ENCODE measurements around the gene B3GNT4.
"Not testable (repeated sequence)": the region's sequence is repeated elsewhere in the genome, so short reads cannot be mapped to it uniquely, and the experiment has no call there.

The B3GNT4 gene

DNA sequence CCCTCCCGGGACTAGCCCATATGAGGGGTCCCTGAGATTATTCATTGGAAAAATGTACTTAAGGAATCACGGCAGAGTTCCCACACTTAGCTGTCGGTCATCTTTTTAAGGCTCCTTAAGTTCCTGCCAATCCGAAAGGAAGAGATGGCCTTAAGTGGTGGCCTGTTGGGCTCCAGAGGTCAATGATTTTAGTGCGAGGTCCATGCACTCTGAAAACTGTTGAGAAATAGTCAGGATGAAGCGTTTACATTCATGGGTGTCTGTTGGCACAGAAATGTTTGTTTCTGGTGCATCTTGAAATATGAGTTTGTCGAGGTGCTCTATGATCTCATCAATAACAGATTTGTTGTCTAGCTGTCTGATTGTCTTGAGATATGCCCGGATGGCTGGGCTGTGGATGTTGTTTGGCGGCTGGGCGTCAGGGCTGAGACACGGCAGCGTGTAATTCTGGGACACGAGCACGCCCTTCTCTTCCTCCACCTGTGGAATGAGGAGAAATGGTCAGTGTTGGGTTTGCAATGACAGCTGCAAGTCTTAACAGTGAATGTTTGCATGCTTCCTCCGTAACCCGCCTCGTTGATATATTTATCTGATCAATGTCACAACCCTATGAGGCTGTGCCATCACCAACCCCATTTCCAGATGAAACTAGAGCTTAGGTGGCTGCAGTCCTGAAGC, 31.1 kb upstream of the B3GNT4 start:
- H3K4me1 ChIP-seq (ENCODE audit: control insufficient read depth, insufficient read depth, low read length) = no peaks in the 10 kb centered on the region
- H3K4me3 ChIP-seq (ENCODE audit: low read length) = no peak overlapping the region
- no peaks in the 10 kb centered on the region for H3K9me3 ChIP-seq (replicated peaks; ENCODE audit: low read length)
- H3K27me3 ChIP-seq (ENCODE audit: control insufficient read depth, insufficient read depth, low read length) = peaks cover 10% of the 10 kb centered on the region
- H3K4me2 ChIP-seq (ENCODE audit: low read length) = no peak overlapping the region
- H3K9ac ChIP-seq (ENCODE audit: low read depth, low read length) = no peak overlapping the region
- H3K36me3 ChIP-seq (ENCODE audit: insufficient read depth, low read length) = no peaks in the 10 kb centered on the region

DNA sequence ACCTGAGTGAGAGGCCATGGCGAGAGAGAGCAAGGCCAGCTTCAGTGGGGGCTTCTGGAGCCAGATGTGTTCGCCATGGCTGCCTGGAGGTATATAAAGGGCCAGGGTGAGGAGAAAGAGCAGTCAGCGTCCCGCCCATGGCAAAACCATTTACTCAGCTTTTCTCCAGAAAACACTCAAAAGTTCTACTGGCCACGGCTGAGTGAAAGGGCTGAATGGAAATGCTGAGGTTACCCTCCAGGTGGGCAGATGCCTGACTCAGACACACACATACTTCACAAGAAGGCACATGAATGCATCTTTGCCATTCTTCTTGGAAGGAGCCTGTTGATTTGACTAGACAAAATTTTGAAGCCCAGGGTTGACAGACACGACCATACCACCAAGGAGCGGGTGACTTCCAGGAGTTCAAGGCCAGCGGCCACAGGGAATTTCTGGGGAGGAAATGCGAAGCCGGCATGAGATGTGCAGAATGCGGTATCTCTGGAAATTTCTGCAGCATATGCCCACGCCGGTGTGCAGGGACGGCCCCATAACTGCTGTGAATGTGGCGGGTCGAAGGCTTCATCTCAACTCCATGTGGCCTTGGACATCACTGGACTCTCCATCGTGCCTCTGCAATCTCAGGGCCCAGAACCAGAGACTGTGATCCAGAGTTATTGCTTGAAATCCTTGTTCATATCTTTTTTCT, 29.2 kb upstream of the B3GNT4 start, which contains the start of gene IL31:
Gene IL31, minus strand, starts transcription at position 67 of the 691 bp plus-strand sequence. Its CDS starts 49 bp downstream, at position 18.
- no peak within 1 kb of the TSS for H3K9ac ChIP-seq (ENCODE audit: low read depth, low read length)
- peaks cover 6% of the 10 kb centered on the region for H3K27me3 ChIP-seq (ENCODE audit: control insufficient read depth, insufficient read depth, low read length)
- no peaks in the 10 kb centered on the region for H3K9me3 ChIP-seq (replicated peaks; ENCODE audit: low read length)
- no peak within 1 kb of the TSS for H3K4me2 ChIP-seq (ENCODE audit: low read length)
- no peak within 1 kb of the TSS for H3K4me3 ChIP-seq (ENCODE audit: low read length)
- no peaks in the 10 kb centered on the region for H3K36me3 ChIP-seq (ENCODE audit: insufficient read depth, low read length)
- no peaks in the 10 kb centered on the region for H3K4me1 ChIP-seq (ENCODE audit: control insufficient read depth, insufficient read depth, low read length)

DNA sequence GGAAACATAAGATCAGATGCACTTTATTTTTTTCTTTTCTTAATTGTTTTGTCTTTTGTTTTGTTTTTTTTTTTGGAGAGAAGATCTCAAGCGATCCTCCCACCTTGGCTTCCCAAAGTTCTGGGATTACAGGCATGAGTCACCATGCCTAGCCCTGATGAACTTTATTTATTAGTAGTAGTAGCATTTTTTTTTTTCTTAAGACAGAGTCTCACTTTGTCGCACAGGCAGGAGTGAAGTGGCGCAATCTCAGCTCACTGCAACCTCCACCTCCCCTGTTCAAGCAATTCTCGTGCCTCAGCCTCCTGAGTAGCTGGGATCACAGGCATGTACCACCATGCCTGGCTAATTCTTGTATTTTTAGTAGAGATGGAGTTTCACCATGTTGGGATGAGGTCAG, 27.0 kb upstream of the B3GNT4 start:
- not testable (repeated sequence) for H3K4me1 ChIP-seq (ENCODE audit: control insufficient read depth, insufficient read depth, low read length); H3K27me3 ChIP-seq (ENCODE audit: control insufficient read depth, insufficient read depth, low read length); H3K4me3 ChIP-seq (ENCODE audit: low read length); H3K36me3 ChIP-seq (ENCODE audit: insufficient read depth, low read length); H3K9ac ChIP-seq (ENCODE audit: low read depth, low read length); H3K4me2 ChIP-seq (ENCODE audit: low read length); H3K9me3 ChIP-seq (replicated peaks; ENCODE audit: low read length)

DNA sequence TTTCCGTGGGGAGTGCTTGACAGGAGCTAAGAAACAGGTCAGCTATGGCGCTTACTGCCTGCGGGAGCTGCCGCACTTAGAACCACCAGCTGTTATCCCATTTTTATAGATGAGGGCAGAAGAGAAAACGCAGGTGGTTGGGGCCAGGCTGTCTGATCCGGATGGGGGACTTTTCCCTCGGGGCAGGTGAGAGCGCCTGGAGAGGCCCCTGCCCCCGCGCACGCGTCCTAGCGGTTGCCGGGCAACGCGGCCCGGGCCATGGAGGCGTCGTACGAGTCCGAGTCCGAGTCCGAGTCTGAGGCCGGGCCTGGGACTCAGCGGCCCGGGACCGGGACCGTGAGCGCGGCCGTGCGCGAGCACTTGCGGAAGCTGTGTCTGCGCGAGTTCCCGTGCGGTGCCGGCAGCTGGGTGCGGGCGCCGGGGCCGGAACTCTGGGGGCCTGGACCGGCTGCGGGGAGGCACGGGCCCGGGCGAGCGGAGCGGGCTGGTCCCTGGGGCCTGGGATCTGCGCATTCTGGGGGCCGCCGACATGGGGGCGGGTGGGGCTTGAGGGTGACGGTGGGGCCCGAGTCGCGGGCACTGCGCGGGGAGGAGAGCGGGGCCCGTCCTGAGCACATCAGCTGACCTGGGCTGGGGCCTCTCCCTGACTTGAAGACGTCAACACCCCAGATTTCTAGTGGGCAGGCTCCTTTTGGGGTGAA, 20.5 kb upstream of the B3GNT4 start, which contains the start of gene LRRC43:
Gene LRRC43, plus strand, starts transcription at position 237 of the 701 bp plus-strand sequence. Its CDS starts 22 bp downstream, at position 259.
- H3K9ac ChIP-seq (ENCODE audit: low read depth, low read length) = peak within 1 kb of the TSS; percentile 67
- peak within 1 kb of the TSS; percentile 95 for H3K4me2 ChIP-seq (ENCODE audit: low read length)
- peaks cover 5% of the 10 kb centered on the region for H3K4me1 ChIP-seq (ENCODE audit: control insufficient read depth, insufficient read depth, low read length)
- H3K4me3 ChIP-seq (ENCODE audit: low read length) = peak within 1 kb of the TSS; percentile 72
- no peaks in the 10 kb centered on the region for H3K9me3 ChIP-seq (replicated peaks; ENCODE audit: low read length)
- H3K27me3 ChIP-seq (ENCODE audit: control insufficient read depth, insufficient read depth, low read length) = no peaks in the 10 kb centered on the region
- no peaks in the 10 kb centered on the region for H3K36me3 ChIP-seq (ENCODE audit: insufficient read depth, low read length)

DNA sequence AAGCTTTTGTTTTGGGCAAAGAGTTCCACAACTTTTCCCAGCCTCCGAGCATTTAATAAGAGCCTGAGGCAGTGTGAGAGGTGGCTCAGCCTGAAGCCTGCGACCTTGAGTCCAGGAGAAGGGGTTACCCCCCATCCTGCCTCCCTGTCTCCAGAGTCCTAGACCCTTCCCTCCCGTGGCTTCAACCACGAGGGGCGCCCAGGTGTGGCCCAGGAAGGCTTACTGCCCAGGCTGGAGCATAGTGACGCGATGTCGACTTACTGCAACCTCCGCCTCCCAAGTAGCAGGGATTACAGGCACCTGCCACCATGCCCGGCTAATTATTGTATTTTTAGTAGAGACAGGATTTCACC, 19.9 kb upstream of the B3GNT4 start:
- H3K27me3 ChIP-seq (ENCODE audit: control insufficient read depth, insufficient read depth, low read length) = no peaks in the 10 kb centered on the region
- H3K36me3 ChIP-seq (ENCODE audit: insufficient read depth, low read length) = no peaks in the 10 kb centered on the region
- peaks cover 5% of the 10 kb centered on the region for H3K4me1 ChIP-seq (ENCODE audit: control insufficient read depth, insufficient read depth, low read length)
- peak overlapping the region; percentile 95 for H3K4me2 ChIP-seq (ENCODE audit: low read length)
- H3K9me3 ChIP-seq (replicated peaks; ENCODE audit: low read length) = no peaks in the 10 kb centered on the region
- peak overlapping the region; percentile 72 for H3K4me3 ChIP-seq (ENCODE audit: low read length)
- H3K9ac ChIP-seq (ENCODE audit: low read depth, low read length) = peak overlapping the region; percentile 67

DNA sequence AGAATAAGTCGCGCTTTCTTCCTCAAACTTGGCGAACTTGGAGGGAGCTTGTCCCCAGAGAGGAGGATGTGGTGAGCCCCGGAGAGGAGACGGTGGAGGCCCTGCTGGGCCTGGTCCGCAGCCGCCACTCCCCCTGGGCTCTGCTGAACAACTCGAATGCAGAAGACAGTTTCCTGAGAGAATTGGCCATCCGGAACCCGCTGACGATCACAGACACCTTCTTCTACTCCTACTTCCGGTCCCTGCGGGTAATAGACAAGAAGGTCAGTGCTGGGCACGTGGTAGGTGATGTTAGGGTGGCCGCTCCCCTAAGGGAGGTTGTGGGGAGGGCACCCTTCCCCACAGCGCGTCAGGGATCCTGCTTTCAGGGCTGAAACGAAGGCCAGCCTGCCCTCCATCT, 19.0 kb upstream of the B3GNT4 start:
- H3K9ac ChIP-seq (ENCODE audit: low read depth, low read length) = no peak overlapping the region
- no peak overlapping the region for H3K4me2 ChIP-seq (ENCODE audit: low read length)
- no peaks in the 10 kb centered on the region for H3K9me3 ChIP-seq (replicated peaks; ENCODE audit: low read length)
- H3K27me3 ChIP-seq (ENCODE audit: control insufficient read depth, insufficient read depth, low read length) = no peaks in the 10 kb centered on the region
- H3K4me3 ChIP-seq (ENCODE audit: low read length) = no peak overlapping the region
- H3K36me3 ChIP-seq (ENCODE audit: insufficient read depth, low read length) = no peaks in the 10 kb centered on the region
- H3K4me1 ChIP-seq (ENCODE audit: control insufficient read depth, insufficient read depth, low read length) = peaks cover 5% of the 10 kb centered on the region

DNA sequence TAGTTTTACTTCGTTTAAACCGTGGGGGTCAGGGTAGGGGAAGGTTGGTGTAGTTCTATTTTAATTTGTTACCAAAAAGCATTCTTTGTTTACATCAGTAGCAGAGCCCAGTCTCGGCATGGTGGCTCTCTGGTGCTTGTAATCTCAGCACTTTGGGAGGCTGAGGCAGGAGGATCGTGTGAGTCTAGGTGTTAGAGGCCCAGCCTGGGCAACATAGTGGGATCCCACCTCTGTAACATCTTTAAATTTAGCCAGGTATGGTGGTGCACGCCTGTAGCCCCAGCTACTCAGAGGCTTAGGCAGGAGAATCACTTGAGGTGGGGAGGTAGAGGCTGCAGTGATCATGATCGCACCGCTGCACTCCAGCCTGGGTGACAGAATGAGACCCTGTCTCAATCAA, 18.4 kb upstream of the B3GNT4 start:
- no peaks in the 10 kb centered on the region for H3K9me3 ChIP-seq (replicated peaks; ENCODE audit: low read length)
- no peak overlapping the region for H3K4me3 ChIP-seq (ENCODE audit: low read length)
- no peak overlapping the region for H3K9ac ChIP-seq (ENCODE audit: low read depth, low read length)
- peaks cover 5% of the 10 kb centered on the region for H3K4me1 ChIP-seq (ENCODE audit: control insufficient read depth, insufficient read depth, low read length)
- H3K36me3 ChIP-seq (ENCODE audit: insufficient read depth, low read length) = no peaks in the 10 kb centered on the region
- H3K27me3 ChIP-seq (ENCODE audit: control insufficient read depth, insufficient read depth, low read length) = no peaks in the 10 kb centered on the region
- no peak overlapping the region for H3K4me2 ChIP-seq (ENCODE audit: low read length)

DNA sequence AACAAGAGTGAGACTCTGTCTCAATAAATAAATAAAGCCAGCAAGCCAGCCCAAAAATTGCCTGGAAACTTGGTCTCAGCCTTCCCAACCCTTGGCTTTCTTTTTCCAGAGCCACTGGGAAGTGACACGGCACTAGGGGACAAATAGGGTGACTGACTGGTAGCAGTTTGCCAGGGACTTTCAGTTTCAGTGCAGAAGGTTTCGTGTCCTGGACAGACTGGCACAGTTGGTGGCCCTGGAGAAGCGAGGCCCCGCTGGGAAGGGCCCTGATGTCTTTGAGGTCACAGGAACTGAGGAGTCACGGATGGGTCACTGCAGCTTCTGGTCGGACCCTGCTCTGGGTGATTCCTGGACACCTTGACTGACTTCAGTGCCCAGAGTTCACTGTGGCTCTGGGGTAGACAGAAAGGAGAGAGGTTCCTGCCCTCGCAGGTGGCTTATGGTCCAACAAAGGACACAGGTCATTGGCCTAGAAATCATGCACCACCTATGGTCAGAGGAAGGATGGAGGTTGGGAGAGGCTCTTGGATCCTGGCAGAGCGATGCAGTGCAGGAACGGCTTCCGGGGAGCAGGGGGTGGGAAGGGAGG, 17.9 kb upstream of the B3GNT4 start:
- H3K9me3 ChIP-seq (replicated peaks; ENCODE audit: low read length) = no peaks in the 10 kb centered on the region
- no peaks in the 10 kb centered on the region for H3K36me3 ChIP-seq (ENCODE audit: insufficient read depth, low read length)
- no peak overlapping the region for H3K9ac ChIP-seq (ENCODE audit: low read depth, low read length)
- H3K27me3 ChIP-seq (ENCODE audit: control insufficient read depth, insufficient read depth, low read length) = no peaks in the 10 kb centered on the region
- H3K4me3 ChIP-seq (ENCODE audit: low read length) = no peak overlapping the region
- no peak overlapping the region for H3K4me2 ChIP-seq (ENCODE audit: low read length)
- H3K4me1 ChIP-seq (ENCODE audit: control insufficient read depth, insufficient read depth, low read length) = peaks cover under 1% of the 10 kb centered on the region

DNA sequence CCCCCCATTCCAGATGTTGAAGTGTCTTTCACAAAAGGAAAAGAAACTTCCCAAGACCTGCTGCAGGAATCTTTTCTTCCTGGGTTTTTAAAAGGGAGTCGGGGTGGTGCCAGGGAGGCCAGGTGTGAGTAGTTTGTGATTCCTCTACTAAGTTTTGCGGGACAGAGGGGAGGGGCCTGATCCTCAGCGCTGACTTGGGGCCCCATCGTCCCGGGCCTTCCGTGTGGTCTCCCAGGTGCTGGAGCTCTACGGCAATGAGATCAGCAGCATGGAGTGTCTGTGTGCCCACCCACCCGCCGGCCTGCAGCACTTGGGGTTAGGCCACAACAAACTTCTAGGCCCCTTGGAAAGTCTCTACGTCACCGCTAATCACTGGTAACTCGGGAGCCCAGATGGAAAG, 16.0 kb upstream of the B3GNT4 start:
- Histone ChIP-seq H3K4me1 (ENCODE audit: control insufficient read depth, insufficient read depth, low read length) (no peaks in the 10 kb centered on the region), H3K27me3 (ENCODE audit: control insufficient read depth, insufficient read depth, low read length) (no peaks in the 10 kb centered on the region), H3K36me3 (ENCODE audit: insufficient read depth, low read length) (no peaks in the 10 kb centered on the region), H3K4me2 (ENCODE audit: low read length) (no peak overlapping the region), H3K9ac (ENCODE audit: low read depth, low read length) (no peak overlapping the region), H3K4me3 (ENCODE audit: low read length) (no peak overlapping the region), H3K9me3 (replicated peaks; ENCODE audit: low read length) (no peaks in the 10 kb centered on the region)

DNA sequence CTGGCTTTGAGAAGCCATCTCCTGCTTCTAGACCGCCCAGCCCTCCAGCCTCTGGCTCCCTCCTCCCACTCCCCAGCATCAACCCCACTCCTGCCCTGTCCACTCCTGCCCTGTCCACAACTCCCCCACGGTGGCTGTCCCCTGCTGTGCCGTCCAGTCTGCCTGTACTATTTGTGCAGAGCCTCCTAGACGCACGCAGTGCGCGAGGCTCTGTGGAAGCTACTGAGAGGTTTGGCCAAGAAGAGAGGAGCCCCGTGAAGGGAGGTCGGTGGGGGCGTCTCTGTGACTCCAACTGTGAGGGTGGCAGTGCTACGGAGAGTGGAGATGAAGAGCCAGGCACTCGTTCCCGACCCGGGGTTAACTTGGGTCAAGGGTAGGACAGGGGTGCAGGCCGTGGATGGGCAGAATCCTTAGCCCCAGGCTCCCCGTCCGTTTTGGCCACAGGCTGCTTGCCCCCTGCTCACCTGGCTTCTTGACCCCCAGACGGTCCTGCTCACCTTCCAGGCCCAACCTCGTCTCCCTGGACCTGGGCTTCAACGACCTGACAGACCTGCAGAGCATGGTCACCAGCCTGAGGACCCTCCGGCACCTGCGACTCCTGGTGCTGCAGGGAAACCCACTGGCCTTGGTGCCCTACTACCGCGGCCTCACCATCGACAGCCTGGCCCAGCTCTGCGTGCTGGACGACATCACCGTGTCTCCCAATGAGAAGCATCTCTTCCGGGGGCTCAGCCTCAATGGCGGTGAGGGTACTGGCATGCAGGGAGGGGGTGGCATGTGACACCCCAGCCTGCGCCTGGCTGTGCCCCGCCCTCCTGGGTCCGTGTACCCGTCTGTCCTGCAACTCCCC, 13.7 kb upstream of the B3GNT4 start:
- Histone ChIP-seq H3K4me2 (ENCODE audit: low read length) (no peak overlapping the region), H3K27me3 (ENCODE audit: control insufficient read depth, insufficient read depth, low read length) (no peaks in the 10 kb centered on the region), H3K9ac (ENCODE audit: low read depth, low read length) (no peak overlapping the region), H3K4me3 (ENCODE audit: low read length) (no peak overlapping the region), H3K36me3 (ENCODE audit: insufficient read depth, low read length) (no peaks in the 10 kb centered on the region), H3K4me1 (ENCODE audit: control insufficient read depth, insufficient read depth, low read length) (no peaks in the 10 kb centered on the region), H3K9me3 (replicated peaks; ENCODE audit: low read length) (no peaks in the 10 kb centered on the region)

Data from skeletal muscle satellite cell (primary cell).